Nephron (organoid): ENCODE results near the gene PLEKHA1.
A peak's percentile ranks its signal among the peaks of the same experiment; 100 is the strongest.

Experiments
- H3K27ac Mint-ChIP-seq, 3 experiments: 2 replicates each; pipeline ENCODE4 v1.8.0; 2020; ENCODE audit warnings: mixed read lengths in 3 of 3, mild to moderate bottlenecking in 2 of 3, moderate library complexity in 1 of 3
- H3K27me3 Mint-ChIP-seq: 2 replicates; pipeline ENCODE4 v1.8.0; 2021; ENCODE audit warnings: low read depth, mild to moderate bottlenecking, moderate library complexity, mixed read lengths
- H3K36me3 Mint-ChIP-seq: 2 replicates; pipeline ENCODE4 v1.8.0; 2020; ENCODE audit warnings: low read depth, mixed read lengths
- H3K4me1 Mint-ChIP-seq: 2 replicates; pipeline ENCODE4 v1.8.0; 2020; ENCODE audit warnings: mixed read lengths
- H3K4me3 Mint-ChIP-seq, 3 experiments: 2 replicates each; pipeline ENCODE4 v1.8.0; 2020; ENCODE audit warnings: mild to moderate bottlenecking in 3 of 3, mixed read lengths in 3 of 3, moderate library complexity in 2 of 3
- H3K9me3 Mint-ChIP-seq: 2 replicates; pipeline ENCODE4 v1.8.0; 2020; ENCODE audit warnings: mixed read lengths
- TF ChIP-seq, protein P1 (sequence below), 3 experiments: fragments of 200-600 bp; sonication (generic); IDR thresholded peaks; one replicate each; pipeline ENCODE4 v1.5.0; 2021; ENCODE audit warnings: antibody characterized with exemption in 3 of 3; ENCODE audit not compliant: unreplicated experiment in 3 of 3

The PLEKHA1 gene

DNA sequence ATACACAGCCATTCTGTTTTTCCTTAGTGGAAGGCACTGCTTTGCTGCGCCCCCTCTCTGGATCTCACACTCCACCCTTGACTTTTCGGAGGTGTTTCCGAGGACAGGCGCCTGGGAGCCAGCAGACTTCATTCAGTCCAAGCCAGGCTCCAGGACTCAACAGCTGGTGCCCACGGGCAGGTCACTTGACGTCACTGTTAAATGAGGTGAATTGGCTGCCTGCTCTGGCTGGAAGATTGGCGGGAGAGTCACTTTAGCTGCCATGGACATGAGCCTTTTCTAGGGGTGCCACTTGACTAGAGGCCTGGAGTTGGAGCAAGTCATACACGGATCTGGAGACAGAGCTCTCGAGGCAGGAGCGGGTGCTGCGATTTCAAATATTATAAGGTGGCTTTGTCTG is 90.1 kb downstream of the PLEKHA1 start:
- H3K27ac Mint-ChIP-seq = no peak overlapping the region
- TF ChIP-seq, protein P1, sequence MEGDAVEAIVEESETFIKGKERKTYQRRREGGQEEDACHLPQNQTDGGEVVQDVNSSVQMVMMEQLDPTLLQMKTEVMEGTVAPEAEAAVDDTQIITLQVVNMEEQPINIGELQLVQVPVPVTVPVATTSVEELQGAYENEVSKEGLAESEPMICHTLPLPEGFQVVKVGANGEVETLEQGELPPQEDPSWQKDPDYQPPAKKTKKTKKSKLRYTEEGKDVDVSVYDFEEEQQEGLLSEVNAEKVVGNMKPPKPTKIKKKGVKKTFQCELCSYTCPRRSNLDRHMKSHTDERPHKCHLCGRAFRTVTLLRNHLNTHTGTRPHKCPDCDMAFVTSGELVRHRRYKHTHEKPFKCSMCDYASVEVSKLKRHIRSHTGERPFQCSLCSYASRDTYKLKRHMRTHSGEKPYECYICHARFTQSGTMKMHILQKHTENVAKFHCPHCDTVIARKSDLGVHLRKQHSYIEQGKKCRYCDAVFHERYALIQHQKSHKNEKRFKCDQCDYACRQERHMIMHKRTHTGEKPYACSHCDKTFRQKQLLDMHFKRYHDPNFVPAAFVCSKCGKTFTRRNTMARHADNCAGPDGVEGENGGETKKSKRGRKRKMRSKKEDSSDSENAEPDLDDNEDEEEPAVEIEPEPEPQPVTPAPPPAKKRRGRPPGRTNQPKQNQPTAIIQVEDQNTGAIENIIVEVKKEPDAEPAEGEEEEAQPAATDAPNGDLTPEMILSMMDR (IDR thresholded peaks at IDR 0.05; ENCODE audit: unreplicated experiment in 3 of 3) = no peak
- H3K36me3 Mint-ChIP-seq = no peaks in the 10 kb centered on the region
- peak overlapping the region; percentile 6 to 96 (median 63) for H3K4me3 Mint-ChIP-seq
- peaks cover 36% of the 10 kb centered on the region for H3K4me1 Mint-ChIP-seq
- no peaks in the 10 kb centered on the region for H3K9me3 Mint-ChIP-seq
- H3K27me3 Mint-ChIP-seq = peaks cover 76% of the 10 kb centered on the region

DNA sequence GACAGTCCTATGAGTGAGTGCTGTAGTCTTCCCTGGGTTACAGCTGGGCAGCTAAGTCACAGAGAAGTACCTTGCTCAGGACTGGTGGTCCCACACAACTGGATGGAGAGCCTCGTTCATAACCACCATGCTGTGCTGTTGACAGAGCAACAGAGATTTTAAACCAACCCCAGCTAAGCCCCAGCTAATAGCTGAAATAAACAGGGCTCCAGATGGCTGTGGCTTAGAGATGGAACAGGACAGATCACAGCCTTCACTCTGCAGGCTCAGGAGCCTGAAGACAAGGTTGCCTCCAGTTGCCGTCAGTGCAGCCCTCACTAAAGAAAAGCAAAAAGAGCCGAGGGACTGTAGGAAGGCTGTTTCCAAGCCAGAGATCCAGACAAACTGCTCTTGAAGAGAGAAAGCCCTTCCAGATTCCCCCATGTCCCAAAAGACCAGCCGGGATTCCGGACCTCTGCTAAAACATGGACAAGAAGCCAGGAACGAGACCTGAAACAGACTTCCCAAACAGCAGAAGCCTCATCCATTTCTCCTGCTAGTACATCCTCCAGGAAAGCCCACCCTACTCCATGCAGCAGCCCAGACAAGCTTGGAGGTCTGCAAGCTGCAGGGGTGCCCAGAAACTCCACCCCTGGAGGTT is 91.0 kb downstream of the PLEKHA1 start:
- Mint-ChIP-seq H3K36me3 (no peaks in the 10 kb centered on the region), H3K4me3 (peak overlapping the region in 2 of 3 experiments; percentile 52 to 96), H3K27me3 (peaks cover 70% of the 10 kb centered on the region), H3K4me1 (peaks cover 36% of the 10 kb centered on the region), H3K27ac (no peak overlapping the region), H3K9me3 (no peaks in the 10 kb centered on the region)
- TF ChIP-seq, protein P1 (IDR thresholded peaks at IDR 0.05; ENCODE audit: unreplicated experiment in 3 of 3) = no peak

DNA sequence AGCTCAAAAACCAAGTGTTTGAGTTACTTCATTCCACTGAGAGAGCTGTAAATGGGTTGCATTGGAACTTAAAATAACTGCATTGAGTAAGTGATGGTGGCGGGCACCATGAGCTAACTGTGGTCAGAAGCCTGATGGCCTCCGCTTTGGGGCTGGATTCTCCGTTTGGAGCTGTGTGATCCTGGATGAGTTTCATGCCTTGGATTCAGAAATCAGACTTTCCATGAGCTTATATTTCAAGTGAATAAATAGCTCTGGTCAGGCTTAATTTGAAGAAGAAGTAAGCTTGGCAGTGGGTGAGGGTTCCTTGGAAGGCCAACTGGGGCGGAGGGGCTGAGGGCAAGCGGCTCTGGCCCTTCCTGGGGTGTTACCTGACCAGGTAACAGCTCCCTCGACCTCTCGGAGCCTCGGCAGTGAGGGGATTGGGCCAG is 92.5 kb downstream of the PLEKHA1 start:
- TF ChIP-seq, protein P1 (IDR thresholded peaks at IDR 0.05; ENCODE audit: unreplicated experiment in 3 of 3) = no peak
- H3K27me3 Mint-ChIP-seq = peaks cover 73% of the 10 kb centered on the region
- H3K4me1 Mint-ChIP-seq = peaks cover 32% of the 10 kb centered on the region
- H3K9me3 Mint-ChIP-seq = no peaks in the 10 kb centered on the region
- H3K27ac Mint-ChIP-seq = no peak overlapping the region
- no peaks in the 10 kb centered on the region for H3K36me3 Mint-ChIP-seq
- H3K4me3 Mint-ChIP-seq = no peak overlapping the region

DNA sequence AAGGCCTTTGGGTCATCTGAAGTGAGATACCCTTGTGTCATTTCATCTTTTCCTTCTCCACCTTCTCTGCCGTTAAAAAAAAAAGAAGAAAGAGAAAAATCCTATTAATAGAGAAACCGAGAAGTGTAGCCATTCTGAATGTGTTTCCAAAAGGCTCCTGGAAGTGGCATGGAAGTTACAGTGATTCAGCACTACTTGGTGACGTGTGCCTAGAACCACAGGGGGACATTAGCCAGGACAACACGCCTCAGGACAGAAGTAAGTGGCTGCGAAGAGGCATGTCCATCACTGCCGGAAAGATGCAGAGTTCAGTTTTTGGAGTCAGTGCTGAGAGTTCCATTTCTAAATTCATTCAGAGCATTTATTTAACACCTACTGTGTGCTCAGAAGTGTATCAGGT is 93.2 kb downstream of the PLEKHA1 start:
- no peaks in the 10 kb centered on the region for H3K9me3 Mint-ChIP-seq
- H3K36me3 Mint-ChIP-seq = no peaks in the 10 kb centered on the region
- peaks cover 67% of the 10 kb centered on the region for H3K27me3 Mint-ChIP-seq
- TF ChIP-seq, protein P1 (IDR thresholded peaks at IDR 0.05; ENCODE audit: unreplicated experiment in 3 of 3) = no peak
- H3K4me1 Mint-ChIP-seq = peaks cover 27% of the 10 kb centered on the region
- no peak overlapping the region for H3K4me3 Mint-ChIP-seq
- no peak overlapping the region for H3K27ac Mint-ChIP-seq

DNA sequence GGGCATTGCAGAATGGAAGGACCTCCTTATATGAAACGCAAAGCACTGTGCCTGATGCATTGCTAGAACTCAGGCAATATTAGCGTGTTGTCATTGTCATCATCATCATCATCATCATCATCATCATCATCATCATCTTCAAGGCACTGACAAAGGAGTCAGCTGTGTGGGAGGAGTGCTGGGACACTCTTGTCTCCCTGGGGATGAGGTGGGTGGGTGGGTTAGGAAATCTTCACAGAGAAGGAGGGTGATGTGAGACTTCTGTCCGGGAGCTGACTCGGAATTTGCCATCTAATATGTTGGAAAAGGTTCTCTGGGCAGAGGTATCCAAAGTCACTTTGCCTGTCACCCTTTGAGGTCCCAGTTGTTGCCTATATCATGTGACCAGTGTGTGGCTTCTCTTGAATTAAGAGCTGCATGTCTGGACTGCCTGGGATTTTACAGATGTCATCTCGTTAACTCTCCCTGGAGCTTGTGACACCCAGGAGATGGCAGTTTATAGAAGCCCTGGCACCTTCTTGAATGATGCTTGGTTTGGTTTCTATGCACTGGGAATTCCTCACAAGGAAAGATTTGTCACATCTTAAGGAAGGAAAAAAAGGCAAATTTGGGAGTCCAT is 93.9 kb downstream of the PLEKHA1 start:
- Mint-ChIP-seq H3K4me1 (peaks cover 20% of the 10 kb centered on the region), H3K27ac (no peak overlapping the region), H3K4me3 (no peak overlapping the region), H3K9me3 (no peaks in the 10 kb centered on the region), H3K36me3 (no peaks in the 10 kb centered on the region), H3K27me3 (peaks cover 60% of the 10 kb centered on the region)
- TF ChIP-seq, protein P1 (IDR thresholded peaks at IDR 0.05; ENCODE audit: unreplicated experiment in 3 of 3) = no peak
